Measurements from ENCODE around the gene PDE10A.

Gene PDE10A

GRCh38 chr6:165594584-165595333 is 68.3 kb downstream of the PDE10A start:
- TF ChIP-seq SIN3A (IDR thresholded peaks at IDR 0.05; ENCODE audit: borderline replicate concordance, insufficient read depth, low read length) = no peak
- no peak for TF ChIP-seq FOXP2 (optimal IDR thresholded peaks at IDR 0.05; ENCODE audit: borderline replicate concordance, extremely low read depth, extremely low read length, insufficient read depth)
- TF ChIP-seq TAF1 (IDR thresholded peaks at IDR 0.05; ENCODE audit: borderline replicate concordance, insufficient read depth, low read length) = no peak
- no peak for TF ChIP-seq REST (IDR thresholded peaks at IDR 0.05; ENCODE audit: insufficient read depth in 1 of 2, low read depth in 2 of 2, low read length in 2 of 2)
- no peak for TF ChIP-seq POLR2AphosphoS5 (IDR thresholded peaks at IDR 0.05; ENCODE audit: low read depth, low read length)

GRCh38 chr6:165588515-165588914 is 74.5 kb downstream of the PDE10A start:
- TF ChIP-seq TAF1 (IDR thresholded peaks at IDR 0.05; ENCODE audit: borderline replicate concordance, insufficient read depth, low read length) (no peak), REST (IDR thresholded peaks at IDR 0.05; ENCODE audit: insufficient read depth in 1 of 2, low read depth in 2 of 2, low read length in 2 of 2) (no peak), SIN3A (IDR thresholded peaks at IDR 0.05; ENCODE audit: borderline replicate concordance, insufficient read depth, low read length) (no peak), FOXP2 (optimal IDR thresholded peaks at IDR 0.05; ENCODE audit: borderline replicate concordance, extremely low read depth, extremely low read length, insufficient read depth) (no peak), POLR2AphosphoS5 (IDR thresholded peaks at IDR 0.05; ENCODE audit: low read depth, low read length) (no peak)

- TF ChIP-seq POLR2AphosphoS5 (IDR thresholded peaks at IDR 0.05; ENCODE audit: low read depth, low read length) (no peak), TAF1 (IDR thresholded peaks at IDR 0.05; ENCODE audit: borderline replicate concordance, insufficient read depth, low read length) (no peak), SIN3A (IDR thresholded peaks at IDR 0.05; ENCODE audit: borderline replicate concordance, insufficient read depth, low read length) (no peak), REST (IDR thresholded peaks at IDR 0.05; ENCODE audit: insufficient read depth in 1 of 2, low read depth in 2 of 2, low read length in 2 of 2) (no peak), FOXP2 (optimal IDR thresholded peaks at IDR 0.05; ENCODE audit: borderline replicate concordance, extremely low read depth, extremely low read length, insufficient read depth) (no peak)
Measured at GRCh38 chr6:165587206-165587605, 75.8 kb downstream of the PDE10A start.

- TF ChIP-seq FOXP2 (optimal IDR thresholded peaks at IDR 0.05; ENCODE audit: borderline replicate concordance, extremely low read depth, extremely low read length, insufficient read depth) = no peak
- TF ChIP-seq TAF1 (IDR thresholded peaks at IDR 0.05; ENCODE audit: borderline replicate concordance, insufficient read depth, low read length) = no peak
- no peak for TF ChIP-seq SIN3A (IDR thresholded peaks at IDR 0.05; ENCODE audit: borderline replicate concordance, insufficient read depth, low read length)
- TF ChIP-seq POLR2AphosphoS5 (IDR thresholded peaks at IDR 0.05; ENCODE audit: low read depth, low read length) = no peak
- no peak for TF ChIP-seq REST (IDR thresholded peaks at IDR 0.05; ENCODE audit: insufficient read depth in 1 of 2, low read depth in 2 of 2, low read length in 2 of 2)
Measured at GRCh38 chr6:165586706-165587105, 76.3 kb downstream of the PDE10A start.

All from PFSK-1 (cell line).